ENCODE measurements around the gene DLGAP1. TPM values are rescaled to one million over a fixed set of nuclear protein-coding genes. Genes with fewer than 3 reads are reported as not detected.

The DLGAP1 gene
- polyA plus RNA-seq, 1 of the 3 experiments (the other 2 are of a cell fraction): not detected

- TF ChIP-seq RFX5 (IDR thresholded peaks at IDR 0.05; ENCODE audit: low read length) (no peak), SMC3 (IDR thresholded peaks at IDR 0.05; ENCODE audit: low read depth, low read length) (peak; percentile 52), SIN3A (IDR thresholded peaks at IDR 0.05; ENCODE audit: borderline replicate concordance, low read depth, low read length) (0 out of 2 replicates have a peak, but pooled peaks have one; percentile 49), CTCF (IDR thresholded peaks at IDR 0.05) (peak; percentile 83), TEAD4 (IDR thresholded peaks at IDR 0.05; ENCODE audit: borderline replicate concordance, insufficient read depth) (no peak), MXI1 (IDR thresholded peaks at IDR 0.05; ENCODE audit: low read depth, low read length) (no peak), FOSL2 (IDR thresholded peaks at IDR 0.05; ENCODE audit: borderline replicate concordance, low read depth) (no peak), RAD21 (IDR thresholded peaks at IDR 0.05; ENCODE audit: low read length) (peak; percentile 61), RCOR1 (IDR thresholded peaks at IDR 0.05; ENCODE audit: low read length) (0 out of 2 replicates have a peak, but pooled peaks have one; percentile 11)
- 5% methylated on average over 4 of the region's 4 CpGs for WGBS (ENCODE audit: low lambda C conversion rate)
- CTCF ChIA-PET: interaction anchor here (0.6 to 6.2 kb wide), 40 partner anchors 9 to 212 kb away, joined by 3 to 66 read pairs (median 4); no protein-coding TSS in a partner anchor
Observed at GRCh38 chr18:3454365-3455089, 1000.6 kb downstream of the DLGAP1 start.

GRCh38 chr18:3453540-3454364 lies 1001.4 kb downstream of the DLGAP1 start:
- no peaks in the 10 kb centered on the region for H3K27me3 ChIP-seq (ENCODE audit: insufficient read depth)
- H3K4me1 ChIP-seq (ENCODE audit: control insufficient read depth in 1 of 2, insufficient read depth in 2 of 2, low read depth in 1 of 2, low read length in 1 of 2): peaks cover 27 to 38% of the 10 kb centered on the region in 2 experiments; a peak in 3 of 4 replicates
- H3K4me2 ChIP-seq: peak overlapping the region; percentile 86
- POLR2A ChIA-PET: interaction anchor here (1.3 kb wide), 1 partner anchor 141 kb away, joined by 4 read pairs; no protein-coding TSS in a partner anchor
- no peaks in the 10 kb centered on the region for H3K9me2 ChIP-seq
- no peak overlapping the region for H2AFZ ChIP-seq (ENCODE audit: low read depth)
- H3K36me3 ChIP-seq (replicated peaks in 1 of 2; ENCODE audit: control insufficient read depth in 1 of 2, insufficient read depth in 2 of 2, low read length in 1 of 2): peaks cover 27% of the 10 kb centered on the region in 2 experiments
- CTCF ChIA-PET: interaction anchor here (0.7 to 6.2 kb wide), 31 partner anchors 8 to 212 kb away, joined by 3 to 66 read pairs (median 4); no protein-coding TSS in a partner anchor
- DNase-seq: no peak
- peaks cover 26% of the 10 kb centered on the region for H4K20me1 ChIP-seq (ENCODE audit: insufficient read depth)
- peak overlapping the region; percentile 74 to 93 for H3K4me3 ChIP-seq (ENCODE audit: low read depth in 2 of 2, low read length in 1 of 2)
- WGBS (ENCODE audit: low lambda C conversion rate): 39% methylated on average over 21 of the region's 21 CpGs
- H3K9me3 ChIP-seq: no peaks in the 10 kb centered on the region
- H3K27ac ChIP-seq (ENCODE audit: low read depth in 2 of 2, low read length in 1 of 2): peak overlapping the region; percentile 76 to 99
- H3F3A ChIP-seq (replicated peaks; ENCODE audit: insufficient read depth): peaks cover 31% of the 10 kb centered on the region
- H3K9ac ChIP-seq: peak overlapping the region; percentile 99
- peaks cover 91% of the 10 kb centered on the region for H3K79me2 ChIP-seq (ENCODE audit: insufficient read depth)
- peak in 1 of 2 experiments; percentile 59; a peak in 2 of 4 replicates for TF ChIP-seq EP300 (IDR thresholded peaks at IDR 0.05; ENCODE audit: borderline replicate concordance in 1 of 2, low read depth in 1 of 2, low read length in 1 of 2)
- TF ChIP-seq PBX3 (IDR thresholded peaks at IDR 0.05): peak; percentile 82
- TF ChIP-seq JUND (IDR thresholded peaks at IDR 0.05): peak; percentile 82
- TF ChIP-seq RCOR1 (IDR thresholded peaks at IDR 0.05; ENCODE audit: low read length): 0 out of 2 replicates have a peak, but pooled peaks have one; percentile 13
- TF ChIP-seq TCF12 (IDR thresholded peaks at IDR 0.05): peak; percentile 81
- TF ChIP-seq MEF2A (IDR thresholded peaks at IDR 0.05; ENCODE audit: borderline replicate concordance, low read depth): no peak
- TF ChIP-seq CTCF (IDR thresholded peaks at IDR 0.05): no peak
- TF ChIP-seq ZBTB33 (IDR thresholded peaks at IDR 0.05; ENCODE audit: borderline replicate concordance, low read depth): no peak
- TF ChIP-seq TEAD4 (IDR thresholded peaks at IDR 0.05; ENCODE audit: borderline replicate concordance, insufficient read depth): 0 out of 2 replicates have a peak, but pooled peaks have one; percentile 19
- TF ChIP-seq NRF1 (IDR thresholded peaks at IDR 0.05; ENCODE audit: low read depth, low read length): no peak

More at GRCh38 chr18:3454365-3455089, 1000.6 kb downstream of the DLGAP1 start:
- POLR2A ChIA-PET: no interaction called here
- peak overlapping the region; percentile 76 to 99 for H3K27ac ChIP-seq (ENCODE audit: low read depth in 2 of 2, low read length in 1 of 2)
- H3K79me2 ChIP-seq (ENCODE audit: insufficient read depth): peaks cover 94% of the 10 kb centered on the region
- H3K4me1 ChIP-seq (ENCODE audit: control insufficient read depth in 1 of 2, insufficient read depth in 2 of 2, low read depth in 1 of 2, low read length in 1 of 2): peaks cover 27 to 38% of the 10 kb centered on the region in 2 experiments; a peak in 3 of 4 replicates
- peak; percentile 51 for DNase-seq
- 0 out of 2 replicates have a peak, but pooled peaks cover under 1% of the 10 kb centered on the region for H3K9me3 ChIP-seq
- H3F3A ChIP-seq (replicated peaks; ENCODE audit: insufficient read depth): peaks cover 31% of the 10 kb centered on the region
- H3K9me2 ChIP-seq: no peaks in the 10 kb centered on the region
- H2AFZ ChIP-seq (ENCODE audit: low read depth): no peak overlapping the region
- peak overlapping the region; percentile 99 for H3K9ac ChIP-seq
- H3K27me3 ChIP-seq (ENCODE audit: insufficient read depth): no peaks in the 10 kb centered on the region
- H3K4me2 ChIP-seq: peak overlapping the region; percentile 86
- peak overlapping the region; percentile 74 to 93 for H3K4me3 ChIP-seq (ENCODE audit: low read depth in 2 of 2, low read length in 1 of 2)
- H3K36me3 ChIP-seq (replicated peaks in 1 of 2; ENCODE audit: control insufficient read depth in 1 of 2, insufficient read depth in 2 of 2, low read length in 1 of 2): peaks cover 35% of the 10 kb centered on the region in 2 experiments
- H4K20me1 ChIP-seq (ENCODE audit: insufficient read depth): peaks cover 26% of the 10 kb centered on the region
